WTC11 (cell line): ENCODE results near the gene BCL2A1. TPM values are rescaled to one million over a fixed set of nuclear protein-coding genes. Genes with fewer than 3 reads are reported as not detected.

Source experiments
- ATAC-seq: fragments of 200-7000 bp; cut with Tn5 transposase; 2 replicates; pipeline ENCODE4 v1.10.0; 2021; ENCODE audit warnings: mild to moderate bottlenecking, moderate library complexity
- CTCF ChIA-PET: fragments of 300-600 bp; sonication (Branson Sonifier 250); formaldehyde crosslinking; loops from one replicate; lab custom pipeline; 2021; ENCODE audit warnings: antibody characterized with exemption; lab: Charles Lee
- POLR2A ChIA-PET: fragments of 350-600 bp; sonication (Branson Sonifier 250); formaldehyde crosslinking; loops from one replicate; lab custom pipeline; 2021; ENCODE audit warnings: antibody characterized with exemption; lab: Charles Lee
- DNase-seq: peaks from one replicate; pipeline ENCODE4 v3.0.0; 2021; ENCODE audit warnings: low spot score
- H3K27ac Mint-ChIP-seq: 2 replicates; pipeline ENCODE4 v1.8.0; 2021; ENCODE audit warnings: mixed read lengths
- H3K27me3 Mint-ChIP-seq: 2 replicates; pipeline ENCODE4 v1.8.0; 2021; ENCODE audit warnings: low read depth, mild to moderate bottlenecking, moderate library complexity, mixed read lengths
- H3K36me3 Mint-ChIP-seq: 2 replicates; pipeline ENCODE4 v1.8.0; 2021; ENCODE audit warnings: mixed read lengths
- H3K4me1 Mint-ChIP-seq: 2 replicates; pipeline ENCODE4 v1.8.0; 2022; ENCODE audit warnings: mixed read lengths
- H3K4me3 Mint-ChIP-seq: 2 replicates; pipeline ENCODE4 v1.8.0; 2021; ENCODE audit warnings: mild to moderate bottlenecking, moderate library complexity, mixed read lengths
- H3K9me3 Mint-ChIP-seq: 2 replicates; pipeline ENCODE4 v1.8.0; 2021; ENCODE audit warnings: mixed read lengths
- ARID4B ChIP-seq: sonication (generic); formaldehyde crosslinking; IDR thresholded peaks from 2 replicates; pipeline ENCODE4 v1.8.0; 2023; ENCODE audit warnings: missing genetic modification reagents, mild to moderate bottlenecking, borderline replicate concordance
- ATF1 ChIP-seq: sonication (generic); formaldehyde crosslinking; IDR thresholded peaks from 2 replicates; pipeline ENCODE4 v1.8.1; 2023; ENCODE audit warnings: mild to moderate bottlenecking, moderate library complexity, missing genetic modification reagents
- ATF2 ChIP-seq: sonication (generic); formaldehyde crosslinking; IDR thresholded peaks from 2 replicates; pipeline ENCODE4 v1.8.1; 2022; ENCODE audit warnings: low read depth, missing genetic modification reagents, borderline replicate concordance
- CREM ChIP-seq: sonication (generic); formaldehyde crosslinking; IDR thresholded peaks from 2 replicates; pipeline ENCODE4 v1.8.1; 2022; ENCODE audit warnings: mild to moderate bottlenecking, missing genetic modification reagents, moderate library complexity
- E2F1 ChIP-seq: sonication (generic); formaldehyde crosslinking; IDR thresholded peaks from 2 replicates; pipeline ENCODE4 v1.8.0; 2022; ENCODE audit warnings: mild to moderate bottlenecking, missing genetic modification reagents
- EMX1 ChIP-seq: fragments of 250-450 bp; sonication (Bioruptor Pico); IDR thresholded peaks from 2 replicates; pipeline ENCODE4 v1.8.0; 2021; ENCODE audit warnings: mild to moderate bottlenecking
- HMGXB4 ChIP-seq: sonication (generic); formaldehyde crosslinking; IDR thresholded peaks from 2 replicates; pipeline ENCODE4 v1.8.1; 2023; ENCODE audit warnings: mild to moderate bottlenecking, moderate library complexity, missing genetic modification reagents
- PREB ChIP-seq: sonication (generic); formaldehyde crosslinking; IDR thresholded peaks from 2 replicates; pipeline ENCODE4 v1.8.1; 2022; ENCODE audit warnings: mild to moderate bottlenecking, missing genetic modification reagents, moderate library complexity, borderline replicate concordance
- TCF7 ChIP-seq: sonication (generic); formaldehyde crosslinking; IDR thresholded peaks from 2 replicates; pipeline ENCODE4 v1.8.0; 2022; ENCODE audit warnings: mild to moderate bottlenecking, low read depth, missing genetic modification reagents, moderate library complexity
- USF2 ChIP-seq: sonication (generic); formaldehyde crosslinking; IDR thresholded peaks from 2 replicates; pipeline ENCODE4 v1.8.1; 2023; ENCODE audit warnings: mild to moderate bottlenecking, missing genetic modification reagents, moderate library complexity
- ZBTB21 ChIP-seq: sonication (generic); formaldehyde crosslinking; IDR thresholded peaks from 2 replicates; pipeline ENCODE4 v1.8.1; 2023; ENCODE audit warnings: mild to moderate bottlenecking, missing genetic modification reagents, borderline replicate concordance
- ZNF232 ChIP-seq: sonication (generic); formaldehyde crosslinking; IDR thresholded peaks from 2 replicates; pipeline ENCODE4 v1.8.0; 2022; ENCODE audit warnings: mild to moderate bottlenecking, missing genetic modification reagents
- ZNF281 ChIP-seq: sonication (generic); formaldehyde crosslinking; IDR thresholded peaks from 2 replicates; pipeline ENCODE4 v1.8.0; 2023; ENCODE audit warnings: mild to moderate bottlenecking, missing genetic modification reagents
- ZNF317 ChIP-seq: sonication (generic); formaldehyde crosslinking; IDR thresholded peaks from 2 replicates; pipeline ENCODE4 v1.8.1; 2023; ENCODE audit warnings: low read depth, mild to moderate bottlenecking, moderate library complexity, missing genetic modification reagents, borderline replicate concordance
- total RNA-seq: library from RNA; stranded (reverse); gene quantifications from 3 replicates; pipeline ENCODE4 v1.2.3, GENCODE V29; 2021

BCL2A1 gene
- total RNA-seq, 1 experiment from 2014 or later = 0.28 TPM

- no peak for TF ChIP-seq ARID4B
- no peak for TF ChIP-seq ZNF232
- no peak for TF ChIP-seq ATF2 (CRISPR knock-in tag)
- TF ChIP-seq PREB (CRISPR knock-in tag) = no peak
- TF ChIP-seq ZNF281 (CRISPR knock-in tag) = no peak
Measured at GRCh38 chr15:79994615-79995014, 23.6 kb upstream of the BCL2A1 start (continued).

- ChIA-PET POLR2A (no interaction called here), CTCF (interaction anchor here (0.7 kb wide), 1 partner anchor 46 kb away, joined by 3 read pairs; no protein-coding TSS in a partner anchor)
- Mint-ChIP-seq H3K4me3 (no peak overlapping the region), H3K4me1 (no peaks in the 10 kb centered on the region), H3K27ac (no peak overlapping the region), H3K27me3 (no peaks in the 10 kb centered on the region), H3K36me3 (no peaks in the 10 kb centered on the region), H3K9me3 (no peaks in the 10 kb centered on the region)
- TF ChIP-seq USF2 (CRISPR knock-in tag) = no peak
- TF ChIP-seq E2F1 (CRISPR knock-in tag) = no peak
- no peak for TF ChIP-seq CREM (CRISPR knock-in tag)
- TF ChIP-seq HMGXB4 (CRISPR knock-in tag) = no peak
- no peak for TF ChIP-seq ATF1 (CRISPR knock-in tag)
- TF ChIP-seq EMX1 (CRISPR knock-in tag) = no peak
- no peak for TF ChIP-seq ZBTB21
- no peak for TF ChIP-seq PREB (CRISPR knock-in tag)
- no peak for TF ChIP-seq TCF7 (CRISPR knock-in tag)
- TF ChIP-seq ZNF232 = no peak
- no peak for TF ChIP-seq ZNF317 (CRISPR knock-in tag)
- DNase-seq (no peak), ATAC-seq (no peak)
Measured at GRCh38 chr15:79991826-79992225, 20.8 kb upstream of the BCL2A1 start.
